22Rv1 (cell line): ENCODE results near the gene ZFYVE28.

Experiments used
- CTCF ChIP-seq: fragments of 450-650 bp; IDR thresholded peaks from 2 replicates; pipeline ENCODE4 v1.5.1; 2017; ENCODE audit warnings: mild to moderate bottlenecking
- ZFX ChIP-seq: fragments of 450-650 bp; IDR thresholded peaks from 2 replicates; pipeline ENCODE4 v1.6.1; 2017; ENCODE audit warnings: antibody characterized with exemption, borderline replicate concordance

GRCh38 chr4:2332976-2333319 lies 85.5 kb downstream of the ZFYVE28 start:
- no peak for TF ChIP-seq CTCF
- no peak for TF ChIP-seq ZFX
